Karpas-422 (cell line): Measurements from ENCODE around the gene LUZP1. TPM values are rescaled to one million over a fixed set of nuclear protein-coding genes. Genes with fewer than 3 reads are reported as not detected.
"Not testable (repeated sequence)": the region's sequence is repeated elsewhere in the genome, so short reads cannot be mapped to it uniquely, and the experiment has no call there.

Experiments
- DNase-seq: peaks from one replicate; pipeline ENCODE4 v3.0.0-alpha.2; 2015
- H2AFZ ChIP-seq: fragments of 200-600 bp; sonication (generic); 2 replicates; pipeline ENCODE4 v1.6.1; 2014; ENCODE audit warnings: antibody characterized with exemption, low read length, mixed read lengths
- H3K27ac ChIP-seq: fragments of 200-600 bp; sonication (generic); 2 replicates; pipeline ENCODE4 v1.5.1; 2014; ENCODE audit warnings: mild to moderate bottlenecking, low read length, moderate library complexity
- H3K27me3 ChIP-seq: fragments of 200-600 bp; sonication (generic); 2 replicates; pipeline ENCODE4 v1.6.1; 2014; ENCODE audit warnings: low read length, mixed read lengths
- H3K36me3 ChIP-seq: fragments of 200-600 bp; sonication (generic); 2 replicates; pipeline ENCODE4 v1.6.1; 2014; ENCODE audit warnings: low read length, mixed read lengths; ENCODE audit not compliant: insufficient read depth
- H3K4me1 ChIP-seq: fragments of 200-600 bp; sonication (generic); 2 replicates; pipeline ENCODE4 v1.6.1; 2014; ENCODE audit warnings: mild to moderate bottlenecking, low read length, mixed read lengths
- H3K4me2 ChIP-seq: fragments of 200-600 bp; sonication (generic); 2 replicates; pipeline ENCODE4 v1.6.1; 2014; ENCODE audit warnings: low read length, low read depth, mild to moderate bottlenecking; ENCODE audit not compliant: poor library complexity, severe bottlenecking
- H3K4me3 ChIP-seq: fragments of 200-600 bp; sonication (generic); 2 replicates; pipeline ENCODE4 v1.5.1; 2014; ENCODE audit warnings: mild to moderate bottlenecking, antibody characterized with exemption, low read length, mixed read lengths
- H3K79me2 ChIP-seq: fragments of 200-600 bp; sonication (generic); 2 replicates; pipeline ENCODE4 v1.6.1; 2014; ENCODE audit warnings: mild to moderate bottlenecking, low read length, mixed read lengths
- H3K9ac ChIP-seq: fragments of 200-600 bp; sonication (generic); 2 replicates; pipeline ENCODE4 v1.6.0; 2014; ENCODE audit warnings: low read length
- H3K9me2 ChIP-seq: fragments of 200-600 bp; sonication (generic), shearing (Covaris generic); replicated peaks from 2 replicates; pipeline ENCODE4 v1.6.0; 2014; ENCODE audit warnings: mild to moderate bottlenecking, low read length, moderate library complexity; ENCODE audit not compliant: insufficient read depth
- H3K9me3 ChIP-seq: fragments of 300-700, 200-600 bp; sonication (generic); 2 replicates; pipeline ENCODE4 v1.6.1; 2014; ENCODE audit warnings: low read length, mixed read lengths
- H4K20me1 ChIP-seq: fragments of 200-600 bp; sonication (generic); 2 replicates; pipeline ENCODE4 v1.6.1; 2014; ENCODE audit warnings: mild to moderate bottlenecking, antibody characterized with exemption, low read length, low read depth; ENCODE audit not compliant: insufficient read depth
- total RNA-seq: library from RNA; depleted of rRNA; stranded (reverse); fragments of >200 nt; shearing (Covaris generic); gene quantifications from 2 replicates; pipeline ENCODE4 v1.2.3, GENCODE V29; 2014; ENCODE audit warnings: low replicate concordance

Gene LUZP1
- total RNA-seq, 1 experiment from 2014 or later = 1.5 TPM

DNA sequence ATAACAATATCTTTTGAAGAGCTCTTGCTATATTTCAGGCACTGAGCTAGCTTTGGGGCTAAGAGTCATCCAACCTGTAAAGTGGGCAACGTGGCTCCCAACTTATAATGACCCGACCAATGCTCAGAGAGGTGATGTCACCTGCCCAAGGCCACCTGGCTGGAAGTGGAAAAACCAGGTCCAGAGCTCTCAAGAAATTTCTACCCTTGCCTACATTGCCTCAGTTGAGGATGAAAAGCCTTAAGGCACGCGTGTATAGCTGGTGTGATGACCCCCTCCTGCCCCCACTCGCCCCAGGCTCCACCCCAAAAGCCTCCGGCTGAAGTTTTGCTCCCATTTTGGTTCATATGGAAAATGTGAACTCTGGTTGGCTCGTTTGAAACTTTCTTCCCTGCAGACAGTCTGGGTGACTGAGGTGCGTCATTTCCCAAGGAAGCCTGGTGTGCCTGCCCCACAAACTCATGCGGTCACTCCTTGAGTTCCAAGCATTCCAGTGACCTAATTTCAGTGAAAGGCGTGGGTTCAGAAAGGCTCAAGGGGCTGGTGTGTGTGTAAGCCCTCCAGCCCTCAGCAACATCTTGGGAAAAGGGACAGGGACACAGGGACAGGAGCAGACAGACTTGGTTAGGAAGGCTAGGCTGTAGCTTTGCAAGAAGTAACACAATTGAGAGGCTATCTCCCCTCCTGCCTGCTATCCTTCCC is 28.1 kb upstream of the LUZP1 start:
- Histone ChIP-seq H3K27me3 (no peaks in the 10 kb centered on the region), H3K79me2 (no peaks in the 10 kb centered on the region), H3K4me3 (no peak overlapping the region), H3K9ac (no peak overlapping the region), H3K36me3 (no peaks in the 10 kb centered on the region), H2AFZ (no peak overlapping the region), H4K20me1 (no peaks in the 10 kb centered on the region), H3K4me1 (no peaks in the 10 kb centered on the region), H3K9me2 (no peaks in the 10 kb centered on the region), H3K27ac (no peak overlapping the region), H3K9me3 (no peaks in the 10 kb centered on the region), H3K4me2 (no peak overlapping the region)
- no peak for DNase-seq

DNA sequence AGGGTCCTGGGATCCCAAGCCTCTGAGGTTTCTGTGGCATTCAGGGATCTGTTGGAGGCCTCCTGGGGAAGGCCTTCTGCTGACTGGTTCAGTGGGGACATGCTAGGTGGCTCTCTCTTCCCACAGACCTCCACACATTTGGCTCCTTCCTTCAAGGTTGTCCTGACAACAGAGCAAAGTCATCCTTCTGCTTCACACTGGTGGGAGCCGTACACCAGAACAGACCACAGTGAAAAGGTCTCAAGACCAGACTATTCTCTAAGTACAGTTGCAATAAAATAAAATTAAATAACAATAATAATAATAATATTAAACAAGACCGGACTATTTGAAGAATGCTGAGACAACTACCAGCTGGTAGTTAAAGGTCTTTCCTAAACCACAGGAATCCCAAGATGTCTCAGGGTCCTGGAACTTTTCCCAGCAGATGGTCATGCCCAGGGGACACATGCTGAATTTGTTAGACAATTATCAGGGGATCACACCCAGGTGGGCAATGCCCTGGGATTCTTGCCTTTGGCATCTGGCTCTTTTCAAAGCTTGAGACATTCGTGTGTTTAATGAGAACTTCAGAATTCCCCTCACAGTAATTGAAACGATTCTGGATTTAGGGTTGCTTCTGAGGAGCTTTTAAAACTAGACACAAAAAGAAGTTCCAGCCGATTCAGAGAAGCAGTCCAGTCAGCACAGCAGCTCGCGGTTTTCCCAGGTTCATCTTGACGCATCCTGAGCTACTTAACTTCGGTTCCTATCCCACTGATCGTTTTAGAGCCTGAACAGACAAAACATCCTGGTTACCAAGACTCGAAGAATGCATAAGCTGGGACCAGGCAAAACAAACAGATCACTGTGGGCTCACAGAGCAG is 25.7 kb upstream of the LUZP1 start:
- Histone ChIP-seq H4K20me1 (no peaks in the 10 kb centered on the region), H3K36me3 (no peaks in the 10 kb centered on the region), H3K27me3 (no peaks in the 10 kb centered on the region), H3K9me3 (no peaks in the 10 kb centered on the region), H3K4me2 (no peak overlapping the region), H3K9ac (no peak overlapping the region), H3K79me2 (no peaks in the 10 kb centered on the region), H3K9me2 (no peaks in the 10 kb centered on the region), H2AFZ (no peak overlapping the region), H3K27ac (no peak overlapping the region), H3K4me1 (no peaks in the 10 kb centered on the region), H3K4me3 (no peak overlapping the region)
- no peak for DNase-seq

DNA sequence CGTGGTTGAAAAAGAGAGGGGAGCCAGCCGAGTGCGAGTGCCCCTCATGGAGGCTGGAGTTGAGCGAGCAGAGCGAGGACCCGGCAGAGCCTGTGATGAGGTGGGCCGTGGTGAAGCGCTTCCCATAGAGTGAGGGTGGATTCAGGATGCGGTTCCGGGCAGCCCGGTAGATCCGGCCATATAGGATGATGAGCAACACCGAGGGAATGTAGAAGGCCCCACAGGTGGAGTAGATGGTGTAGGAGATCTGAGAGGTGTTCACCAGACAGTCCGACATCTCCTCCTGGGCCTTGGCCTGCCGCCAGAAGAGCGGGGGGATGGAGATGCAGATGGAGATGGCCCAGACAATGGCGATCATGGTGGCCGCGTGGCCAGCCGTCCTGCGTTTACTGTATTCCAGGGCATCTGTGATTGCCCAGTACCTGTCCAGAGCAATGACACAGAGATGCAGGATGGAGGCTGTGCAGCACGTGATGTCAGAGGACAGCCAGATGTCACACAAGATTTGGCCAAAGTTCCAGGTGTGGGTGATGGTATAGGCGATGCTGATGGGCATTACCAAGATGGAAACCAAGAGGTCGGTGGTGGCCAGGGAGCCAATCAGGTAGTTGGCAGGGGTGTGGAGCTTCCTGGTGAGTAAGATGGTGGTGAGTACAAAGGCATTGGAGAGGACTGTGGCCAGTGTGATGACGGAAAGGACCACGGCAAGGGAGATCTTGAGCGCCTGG is 24.9 kb upstream of the LUZP1 start:
- Histone ChIP-seq H3K9me3 (no peaks in the 10 kb centered on the region), H3K36me3 (no peaks in the 10 kb centered on the region), H3K9ac (no peak overlapping the region), H3K9me2 (no peaks in the 10 kb centered on the region), H2AFZ (no peak overlapping the region), H3K4me1 (no peaks in the 10 kb centered on the region), H3K79me2 (no peaks in the 10 kb centered on the region), H3K27me3 (no peaks in the 10 kb centered on the region), H3K4me3 (no peak overlapping the region), H4K20me1 (no peaks in the 10 kb centered on the region), H3K4me2 (no peak overlapping the region), H3K27ac (no peak overlapping the region)
- DNase-seq = no peak

DNA sequence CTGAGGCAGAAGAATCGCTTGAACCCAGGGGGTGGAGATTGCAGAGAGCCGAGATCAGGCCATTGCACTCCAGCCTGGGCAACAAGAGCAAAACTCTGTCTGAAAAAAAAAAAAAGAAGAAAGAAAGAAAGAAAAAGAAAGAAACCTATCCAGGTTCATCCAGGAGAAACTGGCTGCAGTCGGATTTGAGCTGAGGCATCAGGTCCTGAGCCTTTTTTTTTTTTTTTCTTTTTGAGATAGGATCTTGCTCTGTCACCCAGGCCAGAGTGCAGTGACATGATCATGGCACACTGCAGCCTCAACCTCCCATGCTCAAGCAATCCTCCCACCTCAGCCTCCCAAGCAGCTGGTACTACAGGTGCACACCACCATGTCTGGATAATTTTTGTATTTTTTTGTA is 22.5 kb upstream of the LUZP1 start:
- peak; percentile 11 for DNase-seq

DNA sequence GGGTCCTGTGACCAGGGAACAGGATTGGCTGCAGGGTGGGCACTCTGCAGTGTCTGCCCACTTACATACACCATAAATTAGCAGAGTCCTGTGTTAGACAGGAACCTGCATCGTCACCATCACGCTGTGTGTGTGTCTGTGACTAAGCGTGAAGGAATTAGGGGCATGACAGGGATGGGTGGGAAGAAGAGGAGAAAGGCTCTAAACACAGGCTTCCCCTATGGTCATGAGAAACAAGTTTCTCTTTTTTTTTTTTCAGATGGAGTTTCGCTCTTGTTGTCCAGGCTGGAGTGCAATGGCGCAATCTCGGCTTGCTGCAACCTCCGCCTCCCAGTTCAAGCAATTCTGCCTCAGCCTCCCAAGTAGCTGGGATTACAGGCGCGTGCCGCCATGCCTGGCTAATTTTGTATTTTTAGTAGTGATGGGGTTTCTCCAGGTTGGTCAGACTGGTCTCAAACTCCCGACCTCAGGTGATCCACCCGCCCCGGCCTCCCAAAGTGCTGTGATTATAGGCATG is 20.3 kb upstream of the LUZP1 start:
- H3K9ac ChIP-seq, DNase-seq, H3K9me2 ChIP-seq, H3K9me3 ChIP-seq, H4K20me1 ChIP-seq, H2AFZ ChIP-seq, H3K4me2 ChIP-seq, H3K36me3 ChIP-seq, H3K4me1 ChIP-seq, H3K27ac ChIP-seq, H3K79me2 ChIP-seq, H3K27me3 ChIP-seq, H3K4me3 ChIP-seq: not testable (repeated sequence)

More for the DNA sequence above, 22.5 kb upstream of the LUZP1 start:
- H3K79me2 ChIP-seq = no peaks in the 10 kb centered on the region
- no peak overlapping the region for H3K9ac ChIP-seq
- H3K9me3 ChIP-seq = no peaks in the 10 kb centered on the region
- H3K4me1 ChIP-seq = no peaks in the 10 kb centered on the region
- no peak overlapping the region for H2AFZ ChIP-seq
- H3K27ac ChIP-seq = no peak overlapping the region
- H3K9me2 ChIP-seq = no peaks in the 10 kb centered on the region
- no peak overlapping the region for H3K4me2 ChIP-seq
- H3K36me3 ChIP-seq = no peaks in the 10 kb centered on the region
- no peaks in the 10 kb centered on the region for H3K27me3 ChIP-seq
- H3K4me3 ChIP-seq = no peak overlapping the region
- H4K20me1 ChIP-seq = no peaks in the 10 kb centered on the region

DNA sequence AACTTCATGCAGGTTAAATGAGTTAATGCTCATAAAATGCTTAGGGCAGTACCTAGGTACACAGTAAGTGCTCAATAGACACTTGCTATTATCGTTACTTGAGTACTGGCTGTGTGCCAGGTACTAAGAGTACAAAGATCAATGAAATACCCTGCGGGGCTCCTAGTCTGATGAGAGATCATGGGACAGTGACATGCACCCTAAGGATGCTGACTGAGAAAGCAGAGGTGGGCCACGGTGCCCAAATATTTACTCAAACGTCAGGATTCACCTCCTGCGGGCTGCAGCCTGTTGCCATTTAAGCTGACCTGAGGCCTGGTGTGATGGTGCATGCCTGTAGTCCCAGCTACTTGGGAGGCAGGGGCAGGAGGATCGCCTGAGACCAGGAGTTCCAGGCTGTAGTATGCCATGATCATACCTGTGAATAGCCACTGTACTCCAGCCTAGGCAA is 19.8 kb upstream of the LUZP1 start:
- Histone ChIP-seq H3K27me3 (no peaks in the 10 kb centered on the region; the same call in 1 of the 2 replicates), H3K9ac (no peak overlapping the region), H2AFZ (no peak overlapping the region)

DNA sequence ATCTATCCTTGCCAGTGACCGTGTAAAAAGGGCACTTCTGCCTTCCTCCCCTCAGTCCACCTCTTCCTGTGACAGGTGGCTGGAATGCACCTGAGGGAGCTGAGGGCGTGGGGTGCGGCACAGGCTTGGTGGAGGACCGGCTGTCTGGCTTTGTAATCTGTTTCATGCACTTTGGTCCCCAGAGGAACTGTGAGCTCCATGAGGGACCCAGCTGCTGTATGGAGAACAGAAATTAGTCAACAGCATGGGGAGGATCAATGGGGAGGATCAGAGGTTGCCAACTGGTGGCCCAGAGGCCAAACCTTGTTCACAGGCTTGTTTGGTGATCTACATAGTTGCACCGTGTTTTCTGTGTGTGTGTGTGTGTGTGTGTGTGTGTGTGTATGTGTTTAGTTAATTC is 19.0 kb upstream of the LUZP1 start:
- Histone ChIP-seq H3K4me3 (no peak overlapping the region), H4K20me1 (no peaks in the 10 kb centered on the region), H3K9me3 (no peaks in the 10 kb centered on the region), H3K4me1 (no peaks in the 10 kb centered on the region), H3K27ac (no peak overlapping the region), H2AFZ (no peak overlapping the region), H3K36me3 (no peaks in the 10 kb centered on the region), H3K27me3 (no peaks in the 10 kb centered on the region; the same call in 1 of the 2 replicates), H3K4me2 (no peak overlapping the region), H3K9me2 (no peaks in the 10 kb centered on the region), H3K79me2 (no peaks in the 10 kb centered on the region), H3K9ac (no peak overlapping the region)
- DNase-seq = no peak

More for the DNA sequence above, 19.8 kb upstream of the LUZP1 start:
- Histone ChIP-seq H3K9me2 (no peaks in the 10 kb centered on the region), H3K4me1 (no peaks in the 10 kb centered on the region), H4K20me1 (no peaks in the 10 kb centered on the region), H3K79me2 (no peaks in the 10 kb centered on the region), H3K27ac (no peak overlapping the region), H3K9me3 (no peaks in the 10 kb centered on the region), H3K4me2 (no peak overlapping the region), H3K4me3 (no peak overlapping the region), H3K36me3 (no peaks in the 10 kb centered on the region)
- DNase-seq = no peak

DNA sequence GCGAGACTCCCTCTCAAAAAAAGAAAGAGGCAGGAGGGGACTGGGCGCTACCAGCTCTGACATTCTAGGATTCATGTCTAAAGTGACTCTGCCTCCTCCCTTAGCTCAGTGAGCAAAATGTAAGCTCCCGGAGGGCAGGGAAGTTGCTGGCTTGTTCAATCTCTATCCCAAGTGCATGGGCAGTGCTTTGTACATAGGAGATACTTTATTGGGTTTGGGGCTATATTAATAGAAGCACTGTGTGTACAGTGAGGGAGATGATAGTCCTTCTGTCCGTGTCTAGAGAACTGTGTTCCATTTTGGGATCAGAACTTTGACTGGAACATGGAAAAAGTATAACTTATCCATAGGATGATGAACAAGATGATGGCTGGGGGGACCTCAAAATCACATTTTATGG is 16.7 kb upstream of the LUZP1 start:
- H3K4me1 ChIP-seq = no peaks in the 10 kb centered on the region
- no peaks in the 10 kb centered on the region for H3K9me2 ChIP-seq
- no peak overlapping the region for H3K9ac ChIP-seq
- H3K27ac ChIP-seq = no peak overlapping the region
- H3K9me3 ChIP-seq = no peaks in the 10 kb centered on the region
- no peaks in the 10 kb centered on the region for H3K79me2 ChIP-seq
- no peak overlapping the region for H3K4me2 ChIP-seq
- no peaks in the 10 kb centered on the region for H3K36me3 ChIP-seq
- no peak overlapping the region for H3K4me3 ChIP-seq
- H2AFZ ChIP-seq = no peak overlapping the region
- H4K20me1 ChIP-seq = no peaks in the 10 kb centered on the region
- no peaks in the 10 kb centered on the region; the same call in 1 of the 2 replicates for H3K27me3 ChIP-seq
- DNase-seq = no peak
